ENCODE results near the gene CGREF1. TPM values are rescaled to one million over a fixed set of nuclear protein-coding genes. Genes with fewer than 3 reads are reported as not detected.

CGREF1 gene
- total and polyA plus RNA-seq, 11 donors: 0.24 to 2.7 (median 0.92) TPM; not detected in 1

- Histone ChIP-seq H3K9me3 (no peaks in the 10 kb centered on the region), H3K4me3 (no peak overlapping the region), H3K27ac (no peak overlapping the region), H3K4me1 (no peaks in the 10 kb centered on the region), H3K27me3 (no peaks in the 10 kb centered on the region), H3K36me3 (no peaks in the 10 kb centered on the region)
- no peak for TF ChIP-seq POLR2A (IDR thresholded peaks at IDR 0.05)
- intact Hi-C loops (cut with DNase I): no loop called here
- WGBS, 4 donors: 67 to 84% (median 79%) methylated on average over 1 of the region's 1 CpG
- no peak for DNase-seq
- no peak for ATAC-seq
Observed at GRCh38 chr2:27143285-27143684, 24.4 kb upstream of the CGREF1 start.

- Histone ChIP-seq H3K4me3 (no peak within 1 kb of the TSS), H3K9me3 (no peaks in the 10 kb centered on the region), H3K36me3 (no peaks in the 10 kb centered on the region), H3K27me3 (no peaks in the 10 kb centered on the region), H3K27ac (no peak within 1 kb of the TSS), H3K4me1 (no peaks in the 10 kb centered on the region)
- intact Hi-C loops (cut with DNase I): loop anchor here in 1 of 10 donors (5.0 kb wide), 1 partner anchor 68 kb away; no protein-coding TSS in a partner anchor
- WGBS, 4 donors: 59 to 80% (median 75%) methylated on average over 2 to 4 of the region's 4 CpGs
- DNase-seq (no peak), ATAC-seq (no peak)
- no peak for TF ChIP-seq POLR2A (IDR thresholded peaks at IDR 0.05)
- no peak for TF ChIP-seq CTCF (IDR thresholded peaks at IDR 0.05)
Observed at GRCh38 chr2:27139310-27139709, 20.4 kb upstream of the CGREF1 start, which contains the start of gene PRR30. PRR30 (minus strand) TSS chr2:27139410; CDS start chr2:27138329, 1,081 bp downstream.

- Histone ChIP-seq H3K4me1 (peaks cover 4 to 11% (median 7%) of the 10 kb centered on the region in 12 donors), H3K4me3 (no peak overlapping the region), H3K27ac (no peak overlapping the region), H3K36me3 (no peaks in the 10 kb centered on the region), H3K9me3 (no peaks in the 10 kb centered on the region), H3K27me3 (no peaks in the 10 kb centered on the region)
- TF ChIP-seq POLR2A (IDR thresholded peaks at IDR 0.05): no peak
- no peak for TF ChIP-seq CTCF (IDR thresholded peaks at IDR 0.05)
- intact Hi-C loops (cut with DNase I): loop anchor here in 1 of 10 donors (5.0 kb wide), 1 partner anchor 69 kb away; no protein-coding TSS in a partner anchor
- DNase-seq: no peak
- no peak for ATAC-seq
- WGBS, 4 donors: 79 to 82% (median 81%) methylated on average over 7 of the region's 7 CpGs
Observed at GRCh38 chr2:27138111-27138510, 19.2 kb upstream of the CGREF1 start.

GRCh38 chr2:27137322-27137935, 18.5 kb upstream of the CGREF1 start:
- Histone ChIP-seq H3K9me3 (no peaks in the 10 kb centered on the region), H3K27me3 (no peaks in the 10 kb centered on the region), H3K27ac (no peak overlapping the region), H3K4me3 (no peak overlapping the region), H3K4me1 (peaks cover 7 to 18% (median 11%) of the 10 kb centered on the region in 12 donors), H3K36me3 (peaks cover 0 to 6% (median 2%) of the 10 kb centered on the region in 9 donors)
- 91 to 95% (median 93%) methylated on average over 15 to 21 of the region's 21 CpGs for WGBS, 4 donors
- no peak for ATAC-seq
- no peak for DNase-seq
- intact Hi-C loops (cut with DNase I): loop anchor here in 1 of 10 donors (5.0 kb wide), 1 partner anchor 70 kb away; no protein-coding TSS in a partner anchor
- TF ChIP-seq POLR2A (IDR thresholded peaks at IDR 0.05) (no peak), CTCF (IDR thresholded peaks at IDR 0.05) (no peak)

All from heart left ventricle (tissue), 16 donors.